ENCODE measurements around the gene DLG4. TPM values are rescaled to one million over a fixed set of nuclear protein-coding genes. Genes with fewer than 3 reads are reported as not detected.

DLG4 gene
- total RNA-seq, 4 donors from 2014 or later, result 2.6 to 15.7 (median 9.4) TPM

DNA sequence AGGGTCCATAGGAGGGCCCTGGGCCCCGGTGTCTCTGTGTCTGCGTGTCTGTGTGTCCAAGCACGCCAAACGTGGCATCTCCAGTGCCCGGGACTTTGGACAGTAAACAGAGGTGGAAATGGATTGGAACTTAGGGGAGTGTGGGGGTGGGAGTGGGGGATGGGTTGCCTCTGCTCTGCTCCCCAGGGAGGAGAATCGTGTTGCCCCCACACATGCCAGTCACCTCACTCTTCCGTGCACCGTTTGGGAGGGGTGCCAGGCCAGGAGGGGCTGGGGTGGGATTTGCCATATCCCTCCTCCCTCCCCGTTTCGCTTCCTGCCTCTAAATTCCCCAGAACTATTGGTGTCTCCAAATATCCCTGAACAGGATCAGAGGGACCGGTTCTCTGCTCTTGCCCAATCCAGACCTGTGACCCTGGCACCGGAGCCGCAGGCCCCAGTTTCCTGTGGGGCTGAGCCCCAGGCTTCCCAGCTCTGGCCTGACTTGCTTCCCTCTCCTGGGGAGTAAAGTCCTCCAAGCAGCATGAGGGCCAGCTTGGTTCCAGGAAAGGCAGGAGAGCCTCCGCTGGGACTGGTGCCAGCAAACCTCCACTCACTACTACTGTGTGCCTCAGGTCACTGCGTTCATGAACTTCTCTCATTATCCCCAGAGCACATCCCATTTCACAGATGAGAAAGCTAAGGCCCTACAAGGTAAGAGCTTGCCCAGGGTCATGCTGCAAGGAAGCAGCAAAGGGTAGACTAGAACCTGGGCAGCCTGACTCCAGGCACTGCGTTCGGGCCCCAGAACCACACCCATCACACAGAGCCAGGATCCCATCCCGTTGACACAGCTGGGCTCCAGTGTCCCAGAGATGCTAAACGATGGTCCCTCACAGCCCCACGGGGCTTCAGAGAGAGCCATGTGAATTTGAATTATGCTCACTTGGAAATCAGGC, 40.0 kb downstream of the DLG4 start, which contains the start of gene ASGR1:
ASGR1 (minus strand) TSS at position 54 of the 938 bp plus-strand sequence. CDS start 807 bp downstream, outside the sequence.
- no peak for DNase-seq
- peaks cover 0 to 16% (median 10%) of the 10 kb centered on the region in 4 donors for H3K4me1 ChIP-seq
- peak within 1 kb of the TSS in 1 of 4 donors; percentile 43 for H3K4me3 ChIP-seq
- no peak within 1 kb of the TSS for H3K27ac ChIP-seq
- TF ChIP-seq CTCF (IDR thresholded peaks at IDR 0.05), result no peak
- TF ChIP-seq POLR2A (IDR thresholded peaks at IDR 0.05), result no peak
- no peaks in the 10 kb centered on the region for H3K27me3 ChIP-seq
- no peaks in the 10 kb centered on the region for H3K9me3 ChIP-seq
- no peaks in the 10 kb centered on the region for H3K36me3 ChIP-seq

DNA sequence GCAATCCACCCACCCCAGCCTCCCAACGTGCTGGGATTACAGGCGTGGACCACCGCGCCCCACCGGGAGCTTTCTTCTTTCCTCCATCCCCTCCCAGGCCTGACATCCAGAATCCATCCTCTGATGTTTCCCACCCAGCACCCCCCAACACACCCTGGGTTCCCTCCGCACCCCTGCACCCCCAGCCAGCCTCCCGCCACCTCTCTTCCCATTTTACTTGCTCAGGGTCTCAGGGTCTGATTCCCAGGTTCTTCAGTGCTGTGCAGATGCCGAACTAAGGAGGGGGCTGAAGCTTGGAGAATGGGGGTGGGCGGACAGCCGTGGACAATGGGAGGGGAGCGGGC, 40.7 kb downstream of the DLG4 start:
- Histone ChIP-seq H3K4me3 (peak overlapping the region in 1 of 4 donors; percentile 21), H3K27me3 (no peaks in the 10 kb centered on the region), H3K27ac (no peak overlapping the region), H3K4me1 (peaks cover 0 to 21% (median 12%) of the 10 kb centered on the region in 4 donors), H3K36me3 (no peaks in the 10 kb centered on the region), H3K9me3 (no peaks in the 10 kb centered on the region)
- DNase-seq, result no peak
- TF ChIP-seq POLR2A (IDR thresholded peaks at IDR 0.05) (no peak), CTCF (IDR thresholded peaks at IDR 0.05) (no peak)

DNA sequence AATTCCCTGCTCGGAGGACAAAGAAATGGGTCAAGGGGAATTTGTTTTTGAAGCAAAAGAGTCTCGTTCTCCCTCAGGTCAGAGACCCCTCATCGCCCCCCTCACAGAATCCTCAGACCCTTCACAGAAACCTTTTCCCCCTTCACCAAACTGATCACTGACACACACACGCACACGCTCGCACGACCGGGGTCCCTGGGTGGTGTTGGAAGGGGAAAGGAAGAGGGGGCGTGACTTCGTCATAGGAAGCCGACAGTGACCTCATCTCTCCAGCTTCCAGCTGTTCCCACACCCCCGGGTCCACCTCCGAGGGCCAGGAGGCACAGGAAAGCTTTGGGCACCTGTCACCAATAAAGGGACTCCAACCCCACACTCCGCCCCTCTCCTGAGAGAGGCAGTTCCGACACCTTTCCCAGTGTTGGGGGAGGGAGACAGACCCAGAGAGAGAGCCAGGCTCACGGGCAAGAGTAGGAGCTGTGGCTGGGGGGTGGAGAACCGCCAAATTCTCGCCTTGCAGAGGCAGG, 41.6 kb downstream of the DLG4 start:
- TF ChIP-seq POLR2A (IDR thresholded peaks at IDR 0.05) (no peak), CTCF (IDR thresholded peaks at IDR 0.05) (no peak)
- Histone ChIP-seq H3K4me1 (peaks cover 0 to 22% (median 12%) of the 10 kb centered on the region in 4 donors), H3K9me3 (no peaks in the 10 kb centered on the region), H3K27ac (no peak overlapping the region), H3K27me3 (no peaks in the 10 kb centered on the region), H3K4me3 (peak overlapping the region in 3 of 4 donors; percentile 30 to 43 (median 33)), H3K36me3 (no peaks in the 10 kb centered on the region)
- no peak for DNase-seq

- Histone ChIP-seq H3K4me1 (peaks cover 0 to 22% (median 12%) of the 10 kb centered on the region in 4 donors), H3K27me3 (no peaks in the 10 kb centered on the region), H3K9me3 (no peaks in the 10 kb centered on the region), H3K4me3 (peak overlapping the region; percentile 7 to 43 (median 32)), H3K27ac (no peak overlapping the region), H3K36me3 (no peaks in the 10 kb centered on the region)
- peak; percentile 70 to 85 (median 78) for TF ChIP-seq CTCF (IDR thresholded peaks at IDR 0.05)
- TF ChIP-seq POLR2A (IDR thresholded peaks at IDR 0.05), result no peak
- DNase-seq, result peak; percentile 53 to 83 (median 72)
These were observed 42.3 kb downstream of the DLG4 start for GRCh38 chr17:7177191-7177953.

DNA sequence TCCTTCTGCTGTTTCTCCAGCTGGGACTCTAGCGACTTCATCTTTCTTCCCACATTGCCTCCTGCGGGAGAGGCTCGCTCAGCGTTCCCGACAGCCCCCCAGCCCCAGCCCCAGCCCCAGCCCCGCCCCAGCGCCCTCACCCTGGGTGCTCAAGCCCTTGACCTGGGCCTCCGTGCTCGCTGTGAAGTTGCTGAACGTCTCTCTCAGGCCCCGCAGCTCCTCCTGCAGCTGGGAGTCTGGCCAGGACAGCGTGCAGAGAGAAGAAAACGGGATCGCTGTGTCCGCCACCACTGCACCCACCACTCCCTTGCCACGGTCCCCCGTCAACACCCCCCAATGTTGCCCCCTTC, 42.8 kb downstream of the DLG4 start:
- H3K27me3 ChIP-seq, result no peaks in the 10 kb centered on the region
- no peak for TF ChIP-seq POLR2A (IDR thresholded peaks at IDR 0.05)
- no peak for TF ChIP-seq CTCF (IDR thresholded peaks at IDR 0.05)
- H3K4me3 ChIP-seq, result peak overlapping the region in 2 of 4 donors; percentile 30 to 43
- H3K9me3 ChIP-seq, result no peaks in the 10 kb centered on the region
- DNase-seq, result no peak
- peaks cover 0 to 22% (median 12%) of the 10 kb centered on the region in 4 donors for H3K4me1 ChIP-seq
- no peak overlapping the region for H3K27ac ChIP-seq
- H3K36me3 ChIP-seq, result no peaks in the 10 kb centered on the region

All from Peyer's patch (tissue), 4 donors.